HG03039 (cell line): ENCODE results near the gene HERC4.
"Not testable (repeated sequence)": the region's sequence is repeated elsewhere in the genome, so short reads cannot be mapped to it uniquely, and the experiment has no call there.

Experiments used
- ATAC-seq: cut with Tn5 transposase; IDR thresholded peaks from one replicate; pipeline ENCODE4 v1.9.1; 2021; ENCODE audit warnings: mild to moderate bottlenecking, moderate library complexity; ENCODE audit not compliant: unreplicated experiment

The HERC4 gene

GRCh38 chr10:68049289-68050078 is 25.6 kb downstream of the HERC4 start:
- no peak for ATAC-seq

- ATAC-seq, result no peak
Observed at GRCh38 chr10:68047554-68048327, 27.3 kb downstream of the HERC4 start.

- no peak for ATAC-seq
Observed at GRCh38 chr10:68047122-68047521, 28.0 kb downstream of the HERC4 start.

- ATAC-seq, result no peak
Observed at GRCh38 chr10:68046642-68047041, 28.4 kb downstream of the HERC4 start.

GRCh38 chr10:68043030-68043429 is 32.1 kb downstream of the HERC4 start:
- ATAC-seq, result no peak

- no peak for ATAC-seq
Observed at GRCh38 chr10:68032113-68032512, 43.0 kb downstream of the HERC4 start.

GRCh38 chr10:68027429-68027828 is 47.7 kb downstream of the HERC4 start:
- ATAC-seq, result no peak

GRCh38 chr10:68023292-68023691 is 51.8 kb downstream of the HERC4 start:
- ATAC-seq, result no peak

GRCh38 chr10:68022324-68022723 is 52.8 kb downstream of the HERC4 start:
- ATAC-seq, result not testable (repeated sequence)

GRCh38 chr10:68016519-68016918 is 58.6 kb downstream of the HERC4 start:
- not testable (repeated sequence) for ATAC-seq

- ATAC-seq, result no peak
Observed at GRCh38 chr10:68010426-68010940, 64.6 kb downstream of the HERC4 start.

- no peak for ATAC-seq
Observed at GRCh38 chr10:68007356-68007755, 67.7 kb downstream of the HERC4 start.

GRCh38 chr10:68001539-68001938 is 73.5 kb downstream of the HERC4 start:
- ATAC-seq, result no peak

- ATAC-seq, result no peak
Observed at GRCh38 chr10:68001000-68001399, 74.1 kb downstream of the HERC4 start.

- no peak for ATAC-seq
Observed at GRCh38 chr10:67990093-67990492, 85.0 kb downstream of the HERC4 start.

- ATAC-seq, result no peak
Observed at GRCh38 chr10:67988606-67989005, 86.5 kb downstream of the HERC4 start.

- ATAC-seq, result not testable (repeated sequence)
Observed at GRCh38 chr10:67982603-67983002, 92.5 kb downstream of the HERC4 start.

- no peak for ATAC-seq
Observed at GRCh38 chr10:67978749-67979148, 96.3 kb downstream of the HERC4 start.

- ATAC-seq, result no peak
Observed at GRCh38 chr10:67977251-67977650, 97.8 kb downstream of the HERC4 start.

GRCh38 chr10:67976292-67977245 is 98.5 kb downstream of the HERC4 start:
- no peak for ATAC-seq

GRCh38 chr10:67975871-67976270 is 99.2 kb downstream of the HERC4 start:
- ATAC-seq, result no peak
